ENCODE results near the gene DHX34.

GRCh38 chr19:47302249-47302648 lies 46.9 kb upstream of the DHX34 start:
- TF ChIP-seq POLR2A (IDR thresholded peaks at IDR 0.05) (no peak), CTCF (IDR thresholded peaks at IDR 0.05) (no peak)

Data from esophagus squamous epithelium (tissue), 4 donors.